ENCODE measurements around the gene HAO1.

DNA sequence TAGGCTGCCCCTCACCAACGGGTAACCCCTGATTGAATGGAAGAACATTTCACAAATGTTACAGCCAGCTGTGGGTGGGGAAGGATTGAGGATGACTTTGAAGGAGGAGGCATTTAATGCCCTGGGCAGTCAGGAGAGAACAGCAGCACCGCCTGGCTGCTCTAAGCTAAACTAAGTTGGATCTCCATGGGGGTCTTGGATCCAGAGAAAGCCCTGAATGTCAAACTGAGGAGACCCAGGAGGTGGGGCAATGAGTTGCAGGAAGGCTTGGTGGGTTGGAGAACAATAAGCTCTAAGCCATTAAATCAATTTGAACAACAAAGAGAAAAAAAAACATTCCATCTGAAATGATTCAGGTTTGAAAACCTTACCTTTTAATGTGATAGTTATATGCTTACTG, 43.9 kb upstream of the HAO1 start:
- TF ChIP-seq, protein P1, sequence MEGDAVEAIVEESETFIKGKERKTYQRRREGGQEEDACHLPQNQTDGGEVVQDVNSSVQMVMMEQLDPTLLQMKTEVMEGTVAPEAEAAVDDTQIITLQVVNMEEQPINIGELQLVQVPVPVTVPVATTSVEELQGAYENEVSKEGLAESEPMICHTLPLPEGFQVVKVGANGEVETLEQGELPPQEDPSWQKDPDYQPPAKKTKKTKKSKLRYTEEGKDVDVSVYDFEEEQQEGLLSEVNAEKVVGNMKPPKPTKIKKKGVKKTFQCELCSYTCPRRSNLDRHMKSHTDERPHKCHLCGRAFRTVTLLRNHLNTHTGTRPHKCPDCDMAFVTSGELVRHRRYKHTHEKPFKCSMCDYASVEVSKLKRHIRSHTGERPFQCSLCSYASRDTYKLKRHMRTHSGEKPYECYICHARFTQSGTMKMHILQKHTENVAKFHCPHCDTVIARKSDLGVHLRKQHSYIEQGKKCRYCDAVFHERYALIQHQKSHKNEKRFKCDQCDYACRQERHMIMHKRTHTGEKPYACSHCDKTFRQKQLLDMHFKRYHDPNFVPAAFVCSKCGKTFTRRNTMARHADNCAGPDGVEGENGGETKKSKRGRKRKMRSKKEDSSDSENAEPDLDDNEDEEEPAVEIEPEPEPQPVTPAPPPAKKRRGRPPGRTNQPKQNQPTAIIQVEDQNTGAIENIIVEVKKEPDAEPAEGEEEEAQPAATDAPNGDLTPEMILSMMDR (conservative IDR thresholded peaks at IDR 0.05) = no peak
- no peak for TF ChIP-seq EZH2 (IDR thresholded peaks at IDR 0.05; ENCODE audit: low read depth)

All from PC-9 (cell line).